LNCAP (cell line): Measurements from ENCODE around the gene ZBTB12.

Experiments
- TF ChIP-seq, protein P1 (sequence below): fragments of 450-650 bp; IDR thresholded peaks from 2 replicates; pipeline ENCODE4 v1.5.1; 2017; ENCODE audit warnings: mild to moderate bottlenecking

The ZBTB12 gene

DNA sequence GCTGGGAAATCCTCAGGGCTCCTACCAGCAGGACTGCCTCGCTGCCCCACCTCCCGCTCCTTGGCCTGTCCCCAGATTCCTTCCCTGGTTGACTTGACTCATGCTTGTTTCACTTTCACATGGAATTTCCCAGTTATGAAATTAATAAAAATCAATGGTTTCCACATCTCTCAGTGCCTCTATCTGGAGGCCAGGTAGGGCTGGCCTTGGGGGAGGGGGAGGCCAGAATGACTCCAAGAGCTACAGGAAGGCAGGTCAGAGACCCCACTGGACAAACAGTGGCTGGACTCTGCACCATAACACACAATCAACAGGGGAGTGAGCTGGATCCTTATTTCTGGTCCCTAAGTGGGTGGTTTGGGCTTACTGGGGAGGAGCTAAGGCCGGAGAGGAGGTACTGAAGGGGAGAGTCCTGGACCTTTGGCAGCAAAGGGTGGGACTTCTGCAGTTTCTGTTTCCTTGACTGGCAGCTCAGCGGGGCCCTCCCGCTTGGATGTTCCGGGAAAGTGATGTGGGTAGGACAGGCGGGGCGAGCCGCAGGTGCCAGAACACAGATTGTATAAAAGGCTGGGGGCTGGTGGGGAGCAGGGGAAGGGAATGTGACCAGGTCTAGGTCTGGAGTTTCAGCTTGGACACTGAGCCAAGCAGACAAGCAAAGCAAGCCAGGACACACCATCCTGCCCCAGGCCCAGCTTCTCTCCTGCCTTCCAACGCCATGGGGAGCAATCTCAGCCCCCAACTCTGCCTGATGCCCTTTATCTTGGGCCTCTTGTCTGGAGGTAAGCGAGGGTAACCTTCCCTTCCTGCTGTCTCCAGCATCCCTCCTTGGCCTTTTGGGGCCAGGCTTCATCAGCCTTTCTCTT lies 43.9 kb upstream of the ZBTB12 start, which contains the start of gene CFB:
Gene CFB (plus strand): TSS at position 589 of the 863 bp plus-strand sequence. CDS start 127 bp downstream, at position 716.
- TF ChIP-seq, protein P1, sequence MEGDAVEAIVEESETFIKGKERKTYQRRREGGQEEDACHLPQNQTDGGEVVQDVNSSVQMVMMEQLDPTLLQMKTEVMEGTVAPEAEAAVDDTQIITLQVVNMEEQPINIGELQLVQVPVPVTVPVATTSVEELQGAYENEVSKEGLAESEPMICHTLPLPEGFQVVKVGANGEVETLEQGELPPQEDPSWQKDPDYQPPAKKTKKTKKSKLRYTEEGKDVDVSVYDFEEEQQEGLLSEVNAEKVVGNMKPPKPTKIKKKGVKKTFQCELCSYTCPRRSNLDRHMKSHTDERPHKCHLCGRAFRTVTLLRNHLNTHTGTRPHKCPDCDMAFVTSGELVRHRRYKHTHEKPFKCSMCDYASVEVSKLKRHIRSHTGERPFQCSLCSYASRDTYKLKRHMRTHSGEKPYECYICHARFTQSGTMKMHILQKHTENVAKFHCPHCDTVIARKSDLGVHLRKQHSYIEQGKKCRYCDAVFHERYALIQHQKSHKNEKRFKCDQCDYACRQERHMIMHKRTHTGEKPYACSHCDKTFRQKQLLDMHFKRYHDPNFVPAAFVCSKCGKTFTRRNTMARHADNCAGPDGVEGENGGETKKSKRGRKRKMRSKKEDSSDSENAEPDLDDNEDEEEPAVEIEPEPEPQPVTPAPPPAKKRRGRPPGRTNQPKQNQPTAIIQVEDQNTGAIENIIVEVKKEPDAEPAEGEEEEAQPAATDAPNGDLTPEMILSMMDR, result no peak

DNA sequence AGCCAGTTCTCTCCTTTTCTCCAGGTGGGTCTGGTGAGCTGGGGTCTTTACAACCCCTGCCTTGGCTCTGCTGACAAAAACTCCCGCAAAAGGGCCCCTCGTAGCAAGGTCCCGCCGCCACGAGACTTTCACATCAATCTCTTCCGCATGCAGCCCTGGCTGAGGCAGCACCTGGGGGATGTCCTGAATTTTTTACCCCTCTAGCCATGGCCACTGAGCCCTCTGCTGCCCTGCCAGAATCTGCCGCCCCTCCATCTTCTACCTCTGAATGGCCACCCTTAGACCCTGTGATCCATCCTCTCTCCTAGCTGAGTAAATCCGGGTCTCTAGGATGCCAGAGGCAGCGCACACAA lies 43.2 kb upstream of the ZBTB12 start:
- TF ChIP-seq, protein P1, result no peak

DNA sequence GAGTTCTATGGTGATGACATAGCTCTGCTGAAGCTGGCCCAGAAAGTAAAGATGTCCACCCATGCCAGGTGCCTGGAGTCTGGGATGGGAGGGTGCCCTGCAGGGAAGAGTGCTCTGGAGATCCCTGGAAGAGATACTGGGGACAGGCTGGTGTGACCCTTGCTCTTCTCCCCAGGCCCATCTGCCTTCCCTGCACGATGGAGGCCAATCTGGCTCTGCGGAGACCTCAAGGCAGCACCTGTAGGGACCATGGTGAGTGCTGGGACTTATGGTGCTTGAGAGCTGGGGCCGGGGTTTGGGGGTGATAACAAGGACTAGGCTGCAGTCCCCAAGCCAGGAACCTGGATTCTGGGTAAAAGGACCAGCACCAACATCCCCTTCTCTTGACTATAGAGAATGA lies 41.9 kb upstream of the ZBTB12 start:
- TF ChIP-seq, protein P1, result no peak

DNA sequence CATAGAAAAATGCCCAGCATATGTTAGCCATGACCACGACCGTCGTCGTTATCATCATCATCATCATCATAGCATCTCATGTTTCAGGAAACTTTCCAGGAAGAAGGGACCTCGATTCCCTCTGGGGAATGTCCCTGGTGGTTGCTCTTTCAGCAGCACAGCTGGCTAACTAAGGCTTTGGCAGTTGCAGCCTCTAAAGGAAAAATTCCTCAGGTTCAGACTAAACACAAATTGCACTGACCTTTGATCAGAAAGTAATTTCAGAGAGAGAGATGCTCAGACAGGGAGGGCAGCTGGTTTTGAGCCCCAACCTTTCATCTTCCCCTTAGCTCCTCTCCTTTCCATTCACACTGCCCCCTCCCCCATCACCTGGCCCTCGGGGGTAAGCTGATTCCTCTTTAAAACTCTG lies 38.4 kb upstream of the ZBTB12 start:
- TF ChIP-seq, protein P1, result no peak

DNA sequence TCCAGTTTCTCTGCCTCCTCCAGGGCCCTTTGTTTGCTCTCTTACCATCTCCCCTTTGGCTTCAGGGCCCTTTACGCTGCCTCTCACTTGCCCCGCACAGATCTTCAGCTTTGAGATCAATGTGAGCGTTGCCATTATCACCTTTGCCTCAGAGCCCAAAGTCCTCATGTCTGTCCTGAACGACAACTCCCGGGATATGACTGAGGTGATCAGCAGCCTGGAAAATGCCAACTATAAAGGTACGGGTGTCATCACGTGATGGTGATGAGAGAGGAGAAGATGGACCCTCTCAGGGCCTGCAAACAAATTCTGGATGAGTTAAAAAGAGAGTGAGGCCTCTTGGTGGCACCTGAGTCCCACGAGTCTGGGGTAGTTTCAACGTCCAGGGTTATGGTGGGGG lies 33.9 kb upstream of the ZBTB12 start:
- TF ChIP-seq, protein P1, result no peak

DNA sequence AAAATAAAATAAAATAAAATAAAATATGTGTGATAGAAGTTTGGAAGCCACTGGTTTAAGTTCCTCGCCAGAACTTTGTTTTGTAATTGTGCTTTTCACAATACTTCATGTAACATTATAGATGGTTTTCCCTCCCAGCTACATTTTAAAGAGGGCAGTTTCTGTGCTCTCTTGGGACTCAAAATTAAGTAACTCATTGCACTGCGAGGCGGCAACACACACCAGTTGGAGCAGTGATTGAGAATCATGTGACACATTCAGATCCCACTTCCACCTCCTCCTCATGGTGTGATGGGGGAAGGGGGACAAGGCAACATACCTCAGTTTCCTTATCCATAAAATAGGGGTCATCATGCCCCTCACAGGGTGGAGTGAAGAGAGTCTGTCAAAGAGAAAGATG lies 33.1 kb upstream of the ZBTB12 start:
- TF ChIP-seq, protein P1, result no peak

DNA sequence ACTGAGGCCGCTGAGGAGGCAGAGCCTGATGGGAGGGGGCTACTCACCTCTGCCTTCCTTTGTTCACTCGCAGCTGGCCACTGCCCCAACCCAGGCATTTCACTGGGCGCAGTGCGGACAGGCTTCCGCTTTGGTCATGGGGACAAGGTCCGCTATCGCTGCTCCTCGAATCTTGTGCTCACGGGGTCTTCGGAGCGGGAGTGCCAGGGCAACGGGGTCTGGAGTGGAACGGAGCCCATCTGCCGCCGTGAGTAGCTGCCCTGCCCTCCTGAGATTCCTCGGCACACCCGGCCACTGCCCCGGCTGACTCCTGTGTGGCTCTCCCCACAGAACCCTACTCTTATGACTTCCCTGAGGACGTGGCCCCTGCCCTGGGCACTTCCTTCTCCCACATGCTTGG lies 31.7 kb upstream of the ZBTB12 start:
- TF ChIP-seq, protein P1, result no peak

DNA sequence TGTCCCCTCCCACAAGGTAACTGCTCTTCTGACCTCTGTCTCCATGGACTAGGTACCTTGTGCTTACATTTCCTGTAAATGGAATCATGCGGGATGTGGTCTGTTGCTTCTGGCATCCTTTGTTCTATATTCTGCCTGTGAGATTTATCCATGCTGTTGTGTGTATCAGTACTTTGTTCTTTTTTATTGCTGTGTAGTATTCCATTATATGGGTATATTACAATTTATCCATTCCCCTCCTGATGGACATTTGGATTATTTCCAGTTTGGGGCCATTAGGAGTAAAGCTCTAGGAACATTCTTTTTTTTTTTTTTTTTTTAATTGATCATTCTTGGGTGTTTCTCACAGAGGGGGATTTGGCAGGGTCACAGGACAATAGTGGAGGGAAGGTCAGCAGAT lies 29.1 kb upstream of the ZBTB12 start:
- TF ChIP-seq, protein P1, result no peak
